IPS DF 6.9 (cell line): ENCODE data around the gene CCNJL.
A peak's percentile ranks its signal among the peaks of the same experiment; 100 is the strongest.

Source experiments
- DNase-seq: peaks from one replicate; pipeline ENCODE4 v3.0.0-alpha.2; 2013; ENCODE audit warnings: low read depth, low spot score
- H3K27ac ChIP-seq: one replicate; pipeline ENCODE4 v1.5.1; 2013; ENCODE audit warnings: low read length, control low read depth
- H3K27me3 ChIP-seq: 2 replicates; pipeline ENCODE4 v1.6.1; 2013; ENCODE audit warnings: mild to moderate bottlenecking, low read length; ENCODE audit not compliant: control insufficient read depth, insufficient read depth
- H3K36me3 ChIP-seq: 2 replicates; pipeline ENCODE4 v1.6.1; 2013; ENCODE audit warnings: low read length; ENCODE audit not compliant: control insufficient read depth, insufficient read depth
- H3K4me1 ChIP-seq: 2 replicates; pipeline ENCODE4 v1.6.1; 2013; ENCODE audit warnings: low read length; ENCODE audit not compliant: control insufficient read depth, insufficient read depth
- H3K4me3 ChIP-seq: 2 replicates; pipeline ENCODE4 v1.5.1; 2013; ENCODE audit warnings: mild to moderate bottlenecking, low read length
- H3K9me3 ChIP-seq: 2 replicates; pipeline ENCODE4 v1.6.1; 2013; ENCODE audit warnings: low read length, inconsistent platforms; ENCODE audit not compliant: control insufficient read depth, insufficient read depth
- WGBS: extraction: QIAGEN DNeasy Blood & Tissue Kit; methylation state at CpG from one replicate; pipeline ENCODE4 v1.1.7; 2013; ENCODE audit warnings: mixed read lengths, missing lambda C conversion rate; ENCODE audit not compliant: insufficient read length, insufficient coverage; 5-methylcytosine and 5-hydroxymethylcytosine counted together

Gene CCNJL

GRCh38 chr5:160293386-160293785 is 19.0 kb downstream of the CCNJL start:
- WGBS: no CpG with 5 or more reads among the region's 10 CpGs
- H3K4me1 ChIP-seq: peaks cover 23% of the 10 kb centered on the region
- H3K4me3 ChIP-seq: no peak overlapping the region
- no peaks in the 10 kb centered on the region for H3K27me3 ChIP-seq
- H3K36me3 ChIP-seq: no peaks in the 10 kb centered on the region
- DNase-seq: no peak
- H3K9me3 ChIP-seq: no peaks in the 10 kb centered on the region
- no peak overlapping the region for H3K27ac ChIP-seq

GRCh38 chr5:160291467-160291866 is 20.9 kb downstream of the CCNJL start:
- H3K36me3 ChIP-seq: no peaks in the 10 kb centered on the region
- WGBS: no CpG with 5 or more reads among the region's 8 CpGs
- H3K9me3 ChIP-seq: no peaks in the 10 kb centered on the region
- no peak for DNase-seq
- H3K27me3 ChIP-seq: no peaks in the 10 kb centered on the region
- H3K27ac ChIP-seq: no peak overlapping the region
- H3K4me3 ChIP-seq: no peak overlapping the region
- H3K4me1 ChIP-seq: peaks cover 25% of the 10 kb centered on the region

- no peak for DNase-seq
- no peak overlapping the region for H3K27ac ChIP-seq
- H3K27me3 ChIP-seq: no peaks in the 10 kb centered on the region
- no CpG with 5 or more reads among the region's 3 CpGs for WGBS
- H3K9me3 ChIP-seq: no peaks in the 10 kb centered on the region
- H3K4me1 ChIP-seq: peaks cover 25% of the 10 kb centered on the region
- no peaks in the 10 kb centered on the region for H3K36me3 ChIP-seq
- no peak overlapping the region for H3K4me3 ChIP-seq
Measured at GRCh38 chr5:160290751-160291150, 21.6 kb downstream of the CCNJL start.

- Histone ChIP-seq H3K9me3 (no peaks in the 10 kb centered on the region), H3K4me3 (no peak overlapping the region), H3K36me3 (no peaks in the 10 kb centered on the region), H3K4me1 (peaks cover 23% of the 10 kb centered on the region), H3K27me3 (no peaks in the 10 kb centered on the region), H3K27ac (no peak overlapping the region)
- DNase-seq: no peak
- no CpG with 5 or more reads among the region's 7 CpGs for WGBS
Measured at GRCh38 chr5:160289721-160290120, 22.6 kb downstream of the CCNJL start.

GRCh38 chr5:160289356-160289651 is 23.1 kb downstream of the CCNJL start:
- Histone ChIP-seq H3K36me3 (no peaks in the 10 kb centered on the region), H3K4me1 (peaks cover 22% of the 10 kb centered on the region), H3K27me3 (no peaks in the 10 kb centered on the region), H3K4me3 (no peak overlapping the region), H3K9me3 (no peaks in the 10 kb centered on the region), H3K27ac (no peak overlapping the region)
- WGBS: no CpG with 5 or more reads among the region's 2 CpGs
- DNase-seq: no peak

GRCh38 chr5:160287378-160288051 is 24.8 kb downstream of the CCNJL start:
- DNase-seq: peak; percentile 81
- Histone ChIP-seq H3K9me3 (no peaks in the 10 kb centered on the region), H3K36me3 (no peaks in the 10 kb centered on the region), H3K27ac (peak overlapping the region; percentile 81), H3K4me1 (peaks cover 17% of the 10 kb centered on the region), H3K27me3 (no peaks in the 10 kb centered on the region), H3K4me3 (no peak overlapping the region)
- WGBS: no CpG with 5 or more reads among the region's 8 CpGs

- H3K27me3 ChIP-seq: no peaks in the 10 kb centered on the region
- DNase-seq: no peak
- H3K4me1 ChIP-seq: peaks cover 17% of the 10 kb centered on the region
- H3K4me3 ChIP-seq: no peak overlapping the region
- no CpG with 5 or more reads among the region's 6 CpGs for WGBS
- no peaks in the 10 kb centered on the region for H3K36me3 ChIP-seq
- H3K27ac ChIP-seq: peak overlapping the region; percentile 57
- no peaks in the 10 kb centered on the region for H3K9me3 ChIP-seq
Measured at GRCh38 chr5:160286947-160287346, 25.4 kb downstream of the CCNJL start.

GRCh38 chr5:160285316-160285715 is 27.0 kb downstream of the CCNJL start:
- no peak for DNase-seq
- H3K27ac ChIP-seq: no peak overlapping the region
- H3K9me3 ChIP-seq: no peaks in the 10 kb centered on the region
- H3K27me3 ChIP-seq: no peaks in the 10 kb centered on the region
- peaks cover 17% of the 10 kb centered on the region for H3K4me1 ChIP-seq
- H3K36me3 ChIP-seq: no peaks in the 10 kb centered on the region
- no peak overlapping the region for H3K4me3 ChIP-seq
- no CpG with 5 or more reads among the region's 2 CpGs for WGBS

GRCh38 chr5:160284291-160284873 is 28.0 kb downstream of the CCNJL start:
- Histone ChIP-seq H3K27ac (no peak overlapping the region), H3K36me3 (no peaks in the 10 kb centered on the region), H3K27me3 (no peaks in the 10 kb centered on the region), H3K4me1 (peaks cover 11% of the 10 kb centered on the region), H3K9me3 (no peaks in the 10 kb centered on the region), H3K4me3 (no peak overlapping the region)
- WGBS: no CpG with 5 or more reads among the region's 4 CpGs
- no peak for DNase-seq

- Histone ChIP-seq H3K36me3 (peaks cover 7% of the 10 kb centered on the region; the same call in 1 of the 2 replicates), H3K27ac (no peak overlapping the region), H3K9me3 (no peaks in the 10 kb centered on the region), H3K4me1 (0 out of 2 replicates have a peak, but pooled peaks cover 2% of the 10 kb centered on the region), H3K27me3 (no peaks in the 10 kb centered on the region), H3K4me3 (no peak overlapping the region)
- no peak for DNase-seq
- no CpG with 5 or more reads among the region's 2 CpGs for WGBS
Measured at GRCh38 chr5:160281275-160281674, 31.1 kb downstream of the CCNJL start.
